Measurements from ENCODE around the gene HYDIN.
"Not testable (repeated sequence)": the region's sequence is repeated elsewhere in the genome, so short reads cannot be mapped to it uniquely, and the experiment has no call there.

HYDIN gene

DNA sequence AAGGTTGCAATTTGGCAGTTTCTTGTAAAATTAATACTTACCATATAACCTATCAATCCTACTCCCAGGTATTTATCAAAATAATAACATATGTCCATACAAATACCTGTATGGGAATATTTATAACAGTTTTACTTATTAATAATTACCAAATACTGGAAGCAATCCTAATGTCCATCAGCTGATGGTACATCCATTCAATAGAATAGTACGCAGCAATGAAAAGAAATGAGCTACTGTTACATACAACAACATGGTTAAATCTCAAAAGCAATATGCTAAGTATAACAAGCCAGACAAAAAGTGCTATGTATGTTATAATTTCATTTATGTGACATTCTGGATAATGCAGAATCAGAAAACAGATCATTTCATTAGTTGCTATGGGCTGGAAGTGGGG is 1.2 kb downstream of the HYDIN start:
- DNase-seq = no peak
- intact Hi-C loops (cut with DNase I) = no loop called here

DNA sequence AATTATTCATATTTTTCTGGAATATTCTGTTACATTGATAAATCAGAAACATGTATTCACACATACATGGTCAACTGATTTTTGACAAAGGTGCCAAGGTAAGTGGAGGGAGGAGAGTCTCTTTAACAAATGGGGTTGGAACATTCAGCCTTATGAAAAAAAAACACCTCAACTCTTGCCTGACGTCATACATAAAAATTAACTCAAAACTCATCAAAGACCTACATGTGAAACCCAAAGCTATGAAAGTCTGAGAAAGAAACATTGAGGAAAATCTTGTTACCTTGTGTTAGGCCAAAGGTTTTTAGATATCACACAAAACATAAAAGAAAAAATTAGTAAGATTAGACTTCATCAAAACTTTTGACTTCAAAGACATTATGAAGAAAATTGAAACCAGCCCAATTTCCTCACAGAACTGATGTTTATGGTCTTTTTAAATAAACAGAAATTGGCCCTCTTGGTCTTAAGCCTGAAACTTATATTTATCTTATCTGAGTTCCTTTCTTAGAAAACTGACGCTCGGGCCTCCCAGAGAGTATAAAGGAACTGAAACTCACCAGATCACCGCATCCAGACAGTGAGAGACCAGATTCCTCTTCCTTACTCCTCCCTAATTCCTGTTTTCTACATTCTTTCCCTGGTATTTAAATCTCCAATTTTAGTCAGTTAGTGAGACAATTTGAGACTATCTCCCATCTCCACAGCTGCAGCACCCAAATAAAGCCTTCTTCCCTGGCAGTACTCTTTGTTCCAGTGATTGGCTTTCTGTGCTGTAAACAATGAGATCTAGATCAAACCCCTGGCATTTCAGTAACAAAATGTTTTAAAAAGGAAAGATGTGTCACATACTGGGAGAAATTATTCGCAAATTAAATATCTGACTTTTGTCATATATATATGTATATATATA is 4.0 kb downstream of the HYDIN start:
- intact Hi-C loops (cut with DNase I) = no loop called here
- no peak for DNase-seq

DNA sequence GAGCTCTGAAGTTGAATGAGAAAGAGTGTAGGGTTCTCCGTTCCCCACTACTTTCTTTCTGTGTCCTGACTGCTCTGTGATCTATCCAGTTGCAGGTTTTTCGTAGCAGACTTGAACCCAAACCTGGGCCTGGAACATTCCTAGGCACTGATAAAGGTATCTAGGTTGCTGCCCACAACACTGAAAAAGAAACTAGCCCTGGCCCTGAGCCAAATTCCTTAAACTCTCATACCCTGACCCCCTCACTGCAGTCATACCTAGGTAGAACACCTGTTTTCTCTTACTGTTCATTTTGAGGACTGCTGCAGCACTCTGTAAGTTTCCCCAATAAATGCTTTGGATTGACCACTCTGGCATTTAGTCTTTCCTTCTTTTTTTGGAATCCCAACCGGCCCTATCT is 5.4 kb downstream of the HYDIN start:
- no peak for DNase-seq
- intact Hi-C loops (cut with DNase I) = no loop called here

DNA sequence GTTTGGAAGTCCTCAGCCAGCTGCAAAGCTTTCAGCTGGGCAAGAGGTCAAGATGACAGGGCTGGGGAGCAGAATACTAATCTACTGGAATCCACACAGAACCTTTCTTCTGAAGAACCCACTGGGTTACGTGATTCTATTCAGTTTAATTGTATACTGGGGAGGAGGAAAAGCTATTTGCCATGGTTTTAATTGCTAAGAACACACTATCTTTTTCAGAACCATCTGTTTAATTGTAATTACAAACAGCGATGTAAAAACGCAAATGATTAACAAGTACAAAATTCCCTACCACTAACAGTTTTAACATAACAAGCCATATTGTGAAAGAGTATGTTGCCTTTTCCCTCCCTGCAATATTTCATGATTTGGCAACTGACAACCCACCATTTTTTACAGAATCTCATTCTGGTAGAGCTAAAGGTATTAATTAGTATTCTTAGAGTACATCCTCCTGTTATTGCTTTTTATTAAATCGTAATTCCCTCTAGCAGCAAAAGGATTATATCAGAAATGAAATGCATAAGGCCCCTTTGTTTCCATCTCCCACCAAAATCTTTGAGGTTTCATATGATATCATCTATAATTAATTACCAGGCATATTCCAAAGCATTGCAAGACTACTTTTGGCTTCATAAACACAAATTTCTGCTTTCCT is 12.1 kb downstream of the HYDIN start:
- peak in 1 of 42 donors; percentile 12 for DNase-seq
- intact Hi-C loops (cut with DNase I) = no loop called here

DNA sequence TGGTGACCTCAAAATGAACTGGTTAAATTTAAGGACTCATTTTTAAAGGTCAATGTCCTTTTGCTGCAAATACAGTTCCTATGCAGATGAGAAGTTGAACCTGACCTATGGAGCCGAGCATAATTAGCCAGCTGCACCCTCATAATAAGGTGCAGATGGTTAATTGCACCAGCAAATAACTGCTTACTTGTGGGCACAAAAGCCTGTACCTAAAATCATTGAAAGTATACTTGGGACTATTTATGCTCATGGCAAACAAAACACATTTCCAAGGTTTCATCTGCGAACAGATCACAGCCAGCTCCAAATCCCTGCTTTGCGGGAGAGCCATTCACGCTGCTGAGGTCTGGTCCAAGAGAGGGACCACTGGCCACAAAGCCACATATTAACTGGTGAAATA is 13.0 kb downstream of the HYDIN start:
- intact Hi-C loops (cut with DNase I) = no loop called here
- DNase-seq = no peak

DNA sequence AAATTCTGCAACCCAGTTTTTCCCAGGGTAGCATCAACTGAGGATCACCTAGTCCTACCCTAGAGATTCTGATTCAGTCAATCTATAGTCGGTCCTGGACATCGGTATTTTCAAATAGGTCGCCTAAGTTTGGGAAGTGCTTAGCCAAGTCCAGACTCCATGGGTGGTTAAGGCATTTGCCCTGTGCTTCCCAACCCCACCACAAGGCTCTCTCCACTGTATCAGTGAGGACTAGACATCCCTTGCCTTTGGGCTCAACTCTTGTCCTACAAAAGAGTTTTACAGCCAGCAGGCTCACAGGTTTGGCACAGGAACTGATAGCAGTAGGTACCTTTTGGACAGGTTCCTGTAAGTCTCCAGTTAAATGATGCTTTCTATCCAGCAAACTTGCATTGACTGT is 13.8 kb downstream of the HYDIN start:
- intact Hi-C loops (cut with DNase I) = no loop called here
- DNase-seq = no peak

DNA sequence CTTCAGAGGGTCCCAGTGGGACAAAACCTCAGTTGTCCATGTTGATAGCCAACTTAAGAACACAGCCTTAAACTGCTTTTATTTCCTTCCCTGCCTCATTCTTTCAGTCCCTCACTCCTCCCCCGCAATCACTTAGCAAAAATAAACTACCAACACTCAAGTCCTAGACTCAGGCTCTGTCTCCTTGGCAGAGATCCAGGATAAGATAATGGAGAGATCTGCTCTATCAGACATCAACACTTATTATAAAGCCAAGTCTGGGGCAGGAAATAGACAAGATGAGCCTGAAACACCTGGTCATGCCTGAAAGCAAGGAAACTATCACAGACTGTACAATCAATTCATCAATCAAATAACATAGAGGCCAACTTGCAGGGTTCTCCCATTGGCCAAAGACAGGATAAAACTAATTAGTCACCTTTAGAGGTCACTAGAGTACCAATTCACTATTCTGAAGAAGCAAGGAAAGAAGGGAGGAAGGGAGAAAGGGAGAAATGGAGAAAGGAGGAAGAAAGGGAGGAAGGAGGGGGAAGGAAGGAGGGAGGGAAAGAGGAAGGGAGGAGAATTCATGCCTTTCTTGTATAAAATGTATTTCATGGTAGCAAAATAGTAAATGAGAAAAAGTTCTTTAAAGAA is 15.7 kb downstream of the HYDIN start:
- DNase-seq = no peak
- intact Hi-C loops (cut with DNase I) = no loop called here

DNA sequence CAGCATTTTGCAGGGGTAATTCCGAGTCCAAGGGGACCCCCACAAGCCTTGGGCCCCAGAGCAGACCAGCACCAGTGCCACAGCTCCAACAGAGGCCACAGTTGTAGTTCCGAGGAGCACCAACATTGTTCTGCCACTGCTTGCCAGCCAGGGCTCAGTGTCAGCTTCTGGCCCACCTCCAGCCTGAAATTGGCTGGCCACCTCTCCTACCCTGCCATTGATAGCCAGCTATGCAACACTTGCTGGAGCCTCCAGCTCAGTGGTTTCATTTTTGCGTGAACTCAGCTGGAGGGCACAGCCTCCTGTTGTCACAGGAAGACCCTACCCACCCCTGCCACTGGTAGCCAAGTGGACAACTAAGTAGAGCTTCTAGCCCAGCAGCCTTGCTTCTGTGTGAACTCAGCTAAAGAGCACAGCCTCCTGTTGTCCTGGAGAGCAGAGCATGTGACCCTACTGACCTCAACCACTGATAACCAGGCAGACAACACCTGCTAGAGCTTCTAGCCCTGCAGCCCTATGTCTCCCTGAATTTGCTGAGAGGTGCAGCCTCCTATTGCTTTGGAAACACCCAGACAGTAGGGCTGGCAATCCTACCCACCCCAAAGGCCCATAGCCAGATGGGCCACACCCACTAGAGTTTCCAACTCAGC is 24.9 kb downstream of the HYDIN start:
- peak in 33 of 42 donors; percentile 8 to 74 (median 33) for DNase-seq
- intact Hi-C loops (cut with DNase I) = no loop called here

DNA sequence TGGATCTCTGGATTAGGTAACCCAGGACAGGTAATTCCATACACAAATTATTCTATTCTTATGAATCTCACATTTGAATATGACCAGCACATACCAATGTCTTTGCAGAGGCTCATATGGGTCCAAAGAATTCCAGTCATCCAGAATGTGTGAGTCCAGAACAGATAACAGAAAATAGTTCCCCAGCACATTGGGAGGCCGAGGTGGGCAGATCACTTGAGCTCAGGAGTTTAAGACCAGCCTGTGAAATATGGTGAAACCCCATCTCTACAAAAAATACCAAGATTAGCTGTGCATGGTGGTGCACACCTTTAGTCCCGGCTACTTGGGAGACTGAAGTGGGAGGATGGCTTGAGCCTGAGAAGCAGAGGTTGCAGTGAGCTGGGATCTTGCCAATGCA is 26.9 kb downstream of the HYDIN start:
- no peak for DNase-seq
- intact Hi-C loops (cut with DNase I) = no loop called here

DNA sequence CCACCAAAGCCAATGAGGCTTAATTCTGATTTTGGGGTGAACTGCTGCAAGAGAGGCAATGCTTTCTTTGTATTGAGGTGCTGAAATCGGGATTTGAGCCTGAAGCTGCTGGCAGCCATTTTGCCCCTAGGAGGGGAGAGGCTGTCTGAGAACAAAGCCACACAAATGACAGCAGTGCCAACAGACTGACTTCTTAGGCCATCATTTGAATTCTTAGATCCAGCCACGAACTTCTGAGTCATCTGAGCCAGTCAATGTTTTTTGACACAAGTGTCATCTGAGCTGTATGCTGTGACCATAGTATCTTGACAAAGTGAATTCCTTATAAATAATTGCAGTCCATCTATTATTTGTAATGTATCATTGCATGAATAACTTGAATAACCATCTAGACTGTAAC is 29.0 kb downstream of the HYDIN start:
- DNase-seq = no peak
- intact Hi-C loops (cut with DNase I) = no loop called here

DNA sequence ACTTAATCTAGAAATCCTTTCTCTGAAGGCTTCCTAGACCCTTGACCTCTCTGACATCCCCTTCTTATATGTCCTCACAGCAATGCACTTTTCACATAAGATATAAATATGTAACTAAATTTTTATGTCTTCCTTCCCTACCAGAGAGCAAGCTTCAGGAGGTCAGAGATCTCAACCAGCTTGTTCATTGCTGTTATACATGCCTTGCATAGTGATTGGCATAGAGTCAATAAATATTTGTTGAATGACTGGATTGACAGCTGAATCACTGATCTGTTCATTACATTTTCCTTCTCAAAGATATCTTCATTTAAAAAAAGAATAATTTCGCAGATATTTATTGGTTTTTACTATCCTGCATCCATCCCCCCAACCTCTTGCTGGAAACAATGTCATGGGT is 29.5 kb downstream of the HYDIN start:
- DNase-seq = no peak
- intact Hi-C loops (cut with DNase I) = no loop called here

DNA sequence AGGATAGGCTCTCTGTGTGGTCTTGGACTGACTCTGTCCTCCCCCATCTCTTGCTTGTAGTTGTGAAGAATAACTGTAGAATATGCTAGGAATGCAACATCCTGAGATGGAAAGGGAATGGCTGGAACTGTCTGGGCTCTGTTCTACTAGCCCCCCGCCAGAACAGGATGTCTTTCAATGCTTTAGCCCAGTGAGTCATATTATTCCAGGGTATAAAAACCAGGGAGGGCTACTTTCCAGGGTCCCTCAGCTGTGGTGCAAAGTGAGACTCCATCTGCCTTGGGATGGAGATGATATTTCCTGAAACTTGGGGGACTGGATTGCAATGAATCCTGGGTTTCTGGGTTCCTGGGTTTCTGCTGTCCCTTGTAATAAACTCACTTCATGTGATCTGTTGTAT is 32.1 kb downstream of the HYDIN start:
- no peak for DNase-seq

DNA sequence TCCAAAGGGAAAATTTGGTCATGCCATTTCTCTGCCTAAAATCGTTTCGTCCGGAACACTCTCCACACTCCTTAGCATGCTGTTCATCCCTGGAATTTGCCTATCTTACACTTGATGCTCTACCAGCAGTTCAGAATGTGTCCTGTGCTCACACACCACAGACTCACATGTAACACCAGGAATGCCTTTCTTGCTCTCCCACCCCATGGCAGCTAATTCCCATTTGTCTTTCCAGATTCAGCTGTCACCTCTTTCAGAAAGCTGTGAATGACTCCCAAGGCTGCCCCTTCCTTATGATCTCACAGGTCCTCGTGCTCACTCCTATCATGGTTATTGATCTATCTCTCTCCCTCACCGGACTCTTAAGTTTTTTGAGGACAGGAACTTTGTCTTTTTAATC is 38.1 kb downstream of the HYDIN start:
- intact Hi-C loops (cut with DNase I) = no loop called here
- DNase-seq = no peak

More for the DNA sequence above, 32.1 kb downstream of the HYDIN start:
- intact Hi-C loops (cut with DNase I) = no loop called here

DNA sequence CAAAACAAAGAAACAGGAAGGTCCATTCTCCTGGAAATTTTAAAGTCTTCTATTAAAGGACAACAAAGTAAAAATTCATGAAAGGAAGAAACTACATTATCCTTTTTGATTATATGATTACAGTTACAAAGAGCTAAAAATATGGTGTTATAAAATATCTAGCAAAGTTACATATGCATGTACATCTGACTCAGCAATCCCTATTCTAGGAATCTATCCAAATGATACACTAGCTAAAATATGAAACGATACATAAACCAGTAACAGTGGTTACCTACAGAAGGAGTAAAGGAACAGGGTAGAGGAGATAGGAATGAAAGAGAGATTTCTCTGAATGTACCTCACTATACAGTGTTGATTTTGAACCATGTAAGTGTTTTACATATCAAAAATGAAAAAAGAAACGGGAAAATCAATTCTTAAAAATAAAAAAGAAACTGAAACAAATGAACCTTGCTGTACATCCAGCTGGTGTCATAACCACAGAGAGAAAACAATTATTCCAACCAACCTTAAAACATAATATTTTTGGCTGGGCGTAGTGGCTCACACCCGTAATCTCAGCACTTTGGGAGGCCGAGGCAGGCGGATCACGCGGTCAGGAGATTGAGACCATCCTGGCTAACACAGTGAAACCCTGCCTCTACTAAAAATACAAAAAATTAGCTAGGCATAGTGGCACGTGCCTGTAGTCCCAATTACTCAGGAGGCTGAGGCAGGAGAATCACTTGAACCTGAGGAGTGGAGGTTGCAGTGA is 41.4 kb downstream of the HYDIN start:
- intact Hi-C loops (cut with DNase I) = no loop called here
- DNase-seq = no peak

DNA sequence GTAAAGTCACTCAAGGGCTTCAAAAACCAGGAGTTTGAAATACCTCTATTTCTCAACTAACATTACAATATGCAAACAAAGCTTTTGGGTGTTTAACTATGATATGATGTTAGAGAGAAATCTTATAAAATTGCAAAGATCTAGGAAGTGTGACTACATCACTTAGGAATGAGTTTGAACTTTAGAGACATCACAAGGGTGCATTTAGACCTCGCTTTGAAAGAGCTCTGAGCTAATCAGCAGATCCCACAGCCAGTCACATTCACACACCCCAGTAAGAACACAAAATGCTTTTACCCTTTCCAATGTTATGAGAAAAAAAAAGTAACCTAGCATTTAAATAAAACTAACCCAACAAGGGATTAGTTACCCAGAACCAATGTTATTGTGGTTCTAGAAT is 45.2 kb downstream of the HYDIN start:
- intact Hi-C loops (cut with DNase I) = no loop called here
- no peak for DNase-seq

DNA sequence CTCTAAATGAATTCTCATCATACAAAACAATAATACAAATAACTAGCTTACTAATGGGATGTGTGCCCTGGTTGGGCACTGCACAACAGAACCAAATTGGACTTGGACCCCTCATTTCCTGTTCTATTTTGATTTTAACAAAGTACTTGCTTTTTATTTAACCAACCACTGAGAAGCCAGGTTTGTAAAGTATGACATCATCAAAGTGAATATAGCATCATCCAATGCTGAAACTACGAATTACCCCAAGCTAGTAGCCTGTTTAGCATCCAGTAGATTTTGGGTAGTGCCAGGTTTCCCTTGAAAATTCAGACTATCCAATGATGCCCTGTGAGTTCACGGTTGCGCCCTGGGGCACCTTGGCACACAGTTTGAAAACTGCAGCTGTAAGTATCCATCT is 51.0 kb downstream of the HYDIN start:
- intact Hi-C loops (cut with DNase I) = no loop called here
- DNase-seq = no peak

DNA sequence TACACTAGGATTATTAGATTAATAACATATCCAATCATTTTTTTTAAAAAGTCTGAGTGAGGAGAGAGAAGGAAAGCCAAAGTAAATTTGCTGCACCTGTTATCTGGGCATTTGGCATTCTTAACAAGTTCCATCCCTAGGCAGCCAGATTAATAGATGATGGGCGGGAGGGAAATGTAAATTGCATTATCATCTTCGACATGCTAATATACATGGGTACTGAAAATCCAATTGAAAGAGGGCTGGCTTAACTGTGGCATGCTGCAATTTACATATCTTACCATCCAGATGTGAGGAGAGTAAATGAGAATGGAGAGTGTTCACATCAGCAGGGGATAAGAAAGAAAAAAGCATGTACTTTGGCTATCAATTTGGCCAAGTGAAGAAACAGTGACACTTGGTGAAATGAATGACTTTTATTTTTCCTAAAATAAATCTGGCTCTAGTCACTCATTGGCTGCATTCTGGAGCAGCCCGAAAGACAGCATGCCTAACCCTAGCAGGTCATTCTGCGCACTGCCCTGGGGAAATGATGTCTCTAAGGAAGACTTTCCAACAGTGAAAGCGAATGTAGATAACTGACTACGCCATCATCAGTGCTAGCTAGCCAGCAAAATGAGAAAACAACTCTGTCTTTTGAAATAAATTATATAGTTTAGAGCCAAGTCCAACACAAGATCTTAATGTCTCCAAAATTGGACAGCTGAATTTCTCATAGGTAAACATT is 57.9 kb downstream of the HYDIN start:
- intact Hi-C loops (cut with DNase I) = no loop called here
- no peak for DNase-seq

DNA sequence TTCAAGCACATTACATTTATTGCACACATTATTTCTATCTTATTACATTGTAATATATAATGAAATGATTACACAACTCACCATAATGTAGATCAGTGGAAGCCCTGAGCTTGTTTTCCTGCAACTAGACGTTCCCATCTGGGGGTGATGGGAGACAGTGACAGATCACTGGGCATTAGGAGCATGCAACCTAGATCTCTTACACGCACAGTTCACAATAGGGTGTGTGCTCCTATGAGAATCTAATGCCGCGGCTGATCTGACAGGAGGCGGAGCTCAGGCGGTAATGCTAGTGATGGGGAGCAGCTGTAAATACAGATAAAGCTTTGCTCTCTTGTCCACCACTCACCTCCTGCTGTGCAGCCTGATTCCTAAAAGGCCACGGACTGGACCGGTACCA is 69.5 kb downstream of the HYDIN start:
- intact Hi-C loops (cut with DNase I); DNase-seq: not testable (repeated sequence)
